Activated CD8-positive, alpha-beta T cell treated with anti-CD3 and anti-CD28 coated beads for 36 hours (primary cell): ENCODE data around the gene FMO5. TPM values are rescaled to one million over a fixed set of nuclear protein-coding genes. Genes with fewer than 3 reads are reported as not detected.

ENCODE experiments used
- ATAC-seq: fragments of 200-7000 bp; cut with Tn5 transposase; one replicate; pipeline ENCODE4 v1.10.0; 2021; ENCODE audit warnings: mild to moderate bottlenecking, moderate library complexity
- CTCF ChIA-PET: fragments of 350-600 bp; sonication (Branson Sonifier 250); formaldehyde crosslinking; loops from one replicate; lab custom pipeline; 2021; ENCODE audit warnings: antibody characterized with exemption; lab: Charles Lee
- POLR2A ChIA-PET: fragments of 350-600 bp; sonication (Branson Sonifier 250); formaldehyde crosslinking; loops from one replicate; lab custom pipeline; 2021; ENCODE audit warnings: antibody characterized with exemption; lab: Charles Lee
- DNase-seq: peaks from one replicate; pipeline ENCODE4 v3.0.0-alpha.2; 2020
- H3K27ac Mint-ChIP-seq: one replicate; pipeline ENCODE4 v1.8.0; 2021; ENCODE audit warnings: mild to moderate bottlenecking, mixed read lengths
- H3K27me3 Mint-ChIP-seq: one replicate; pipeline ENCODE4 v1.8.0; 2021; ENCODE audit warnings: mixed read lengths
- H3K36me3 Mint-ChIP-seq: one replicate; pipeline ENCODE4 v1.8.0; 2021; ENCODE audit warnings: low read depth, mixed read lengths
- H3K4me1 Mint-ChIP-seq: one replicate; pipeline ENCODE4 v1.8.0; 2021; ENCODE audit warnings: low read depth, mixed read lengths
- H3K4me3 Mint-ChIP-seq: one replicate; pipeline ENCODE4 v1.8.0; 2021; ENCODE audit warnings: mild to moderate bottlenecking, moderate library complexity, mixed read lengths
- H3K9me3 Mint-ChIP-seq: one replicate; pipeline ENCODE4 v1.8.0; 2021; ENCODE audit warnings: mixed read lengths
- CTCF ChIP-seq: fragments of 200-600 bp; IDR thresholded peaks from one replicate; pipeline ENCODE4 v1.8.0; 2022; ENCODE audit warnings: antibody characterized with exemption, mild to moderate bottlenecking
- intact Hi-C: fragments of 100-400 bp; cut with micrococcal nuclease; formaldehyde crosslinking; loops from one replicate; pipeline ENCODE4 v1.10.0; 2022
- total RNA-seq, 2 experiments: library from RNA; stranded (reverse); gene quantifications; one replicate each; pipeline ENCODE4 v1.2.3, GENCODE V29; 2021

The FMO5 gene
- total RNA-seq, 2 experiments from 2014 or later: 0.16 TPM; not detected in 1

GRCh38 chr1:147177611-147178380 is 47.3 kb downstream of the FMO5 start:
- DNase-seq (no peak), ATAC-seq (no peak)
- Mint-ChIP-seq H3K4me1 (peaks cover 11% of the 10 kb centered on the region), H3K4me3 (no peak overlapping the region), H3K9me3 (peaks cover 13% of the 10 kb centered on the region), H3K27me3 (no peaks in the 10 kb centered on the region), H3K36me3 (peaks cover 24% of the 10 kb centered on the region), H3K27ac (no peak overlapping the region)
- ChIA-PET POLR2A (interaction anchor here (0.9 kb wide), 1 partner anchor 94 kb away, joined by 3 read pairs; no protein-coding TSS in a partner anchor), CTCF (interaction anchor here (1.6 kb wide), 1 partner anchor 12 kb away, joined by 4 read pairs; no protein-coding TSS in a partner anchor)
- no peak for TF ChIP-seq CTCF
- intact Hi-C loops: no loop called here

- CTCF ChIA-PET: interaction anchor here (0.8 to 6.6 kb wide), 5 partner anchors 10 to 71 kb away, joined by 3 to 80 read pairs (median 4); partner anchors contain the start of gene CHD1L
- intact Hi-C loops: loop anchor here (2.0 to 5.0 kb wide), 2 partner anchors 55 to 70 kb away; partner anchors contain the start of genes CHD1L and FMO5
- H3K9me3 Mint-ChIP-seq: peaks cover 5% of the 10 kb centered on the region
- POLR2A ChIA-PET: interaction anchor here (0.8 to 7.1 kb wide), 8 partner anchors 10 to 216 kb away, joined by 3 to 76 read pairs (median 4); partner anchors contain the start of gene CHD1L
- TF ChIP-seq CTCF: peak; percentile 73
- DNase-seq (peak; percentile 94), ATAC-seq (peak; percentile 89)
- peaks cover 19% of the 10 kb centered on the region for H3K36me3 Mint-ChIP-seq
- H3K27me3 Mint-ChIP-seq: no peaks in the 10 kb centered on the region
- H3K4me1 Mint-ChIP-seq: peaks cover 38% of the 10 kb centered on the region
- H3K27ac Mint-ChIP-seq: peak within 1 kb of the TSS; percentile 99
- H3K4me3 Mint-ChIP-seq: peak within 1 kb of the TSS; percentile 98
These were observed 52.7 kb downstream of the FMO5 start, which contains the start of gene PRKAB2 for GRCh38 chr1:147172168-147173016. Gene PRKAB2, minus strand, starts transcription at chr1:147172470. Its CDS starts 326 bp downstream, at chr1:147172144.

- Mint-ChIP-seq H3K9me3 (peaks cover 3% of the 10 kb centered on the region), H3K27me3 (no peaks in the 10 kb centered on the region), H3K4me3 (peak overlapping the region; percentile 98), H3K4me1 (peaks cover 38% of the 10 kb centered on the region), H3K27ac (peak overlapping the region; percentile 89), H3K36me3 (peaks cover 19% of the 10 kb centered on the region)
- DNase-seq: no peak
- no peak for ATAC-seq
- ChIA-PET CTCF (interaction anchor here (0.8 to 6.6 kb wide), 4 partner anchors 10 to 72 kb away, joined by 3 to 80 read pairs (median 4); partner anchors contain the start of gene CHD1L), POLR2A (interaction anchor here (0.8 to 7.1 kb wide), 4 partner anchors 9 to 87 kb away, joined by 3 to 76 read pairs (median 6); no protein-coding TSS in a partner anchor)
- TF ChIP-seq CTCF: no peak
- intact Hi-C loops: loop anchor here (2.0 to 5.0 kb wide), 2 partner anchors 56 to 71 kb away; partner anchors contain the start of genes CHD1L and FMO5
These were observed 53.6 kb downstream of the FMO5 start for GRCh38 chr1:147171399-147172167.

- H3K4me1 Mint-ChIP-seq: peaks cover 38% of the 10 kb centered on the region
- CTCF ChIA-PET: interaction anchor here (1.0 to 6.6 kb wide), 3 partner anchors 9 to 73 kb away, joined by 3 to 80 read pairs (median 6); partner anchors contain the start of gene CHD1L
- H3K36me3 Mint-ChIP-seq: peaks cover 18% of the 10 kb centered on the region
- H3K4me3 Mint-ChIP-seq: peak overlapping the region; percentile 98
- no peak for DNase-seq
- no peaks in the 10 kb centered on the region for H3K27me3 Mint-ChIP-seq
- ATAC-seq: no peak
- POLR2A ChIA-PET: interaction anchor here (7.1 kb wide), 1 partner anchor 85 kb away, joined by 76 read pairs; no protein-coding TSS in a partner anchor
- H3K9me3 Mint-ChIP-seq: peaks cover 3% of the 10 kb centered on the region
- intact Hi-C loops: loop anchor here (5.0 kb wide), 1 partner anchor 57 kb away; the partner anchor contains the start of gene FMO5
- no peak overlapping the region for H3K27ac Mint-ChIP-seq
- TF ChIP-seq CTCF: no peak
These were observed 55.1 kb downstream of the FMO5 start for GRCh38 chr1:147169840-147170674.
